ENCODE measurements around the gene HHATL.

The HHATL gene

GRCh38 chr3:42703695-42704025, 1.1 kb upstream of the HHATL start:
- Histone ChIP-seq H3K27me3 (ENCODE audit: insufficient read depth, low read length) (no peaks in the 10 kb centered on the region), H3K9me3 (ENCODE audit: insufficient read depth, low read depth, low read length) (no peaks in the 10 kb centered on the region), H3K9ac (ENCODE audit: low read depth, low read length) (no peak overlapping the region), H3K4me1 (ENCODE audit: insufficient read depth, low read length) (no peaks in the 10 kb centered on the region; the same call in 1 of the 2 replicates), H3K27ac (ENCODE audit: low read depth, low read length) (no peak overlapping the region), H3K4me3 (ENCODE audit: low read length) (no peak overlapping the region), H3K36me3 (ENCODE audit: insufficient read depth, low read length) (no peaks in the 10 kb centered on the region)
- 76% methylated on average over 3 of the region's 5 CpGs for WGBS

DNA sequence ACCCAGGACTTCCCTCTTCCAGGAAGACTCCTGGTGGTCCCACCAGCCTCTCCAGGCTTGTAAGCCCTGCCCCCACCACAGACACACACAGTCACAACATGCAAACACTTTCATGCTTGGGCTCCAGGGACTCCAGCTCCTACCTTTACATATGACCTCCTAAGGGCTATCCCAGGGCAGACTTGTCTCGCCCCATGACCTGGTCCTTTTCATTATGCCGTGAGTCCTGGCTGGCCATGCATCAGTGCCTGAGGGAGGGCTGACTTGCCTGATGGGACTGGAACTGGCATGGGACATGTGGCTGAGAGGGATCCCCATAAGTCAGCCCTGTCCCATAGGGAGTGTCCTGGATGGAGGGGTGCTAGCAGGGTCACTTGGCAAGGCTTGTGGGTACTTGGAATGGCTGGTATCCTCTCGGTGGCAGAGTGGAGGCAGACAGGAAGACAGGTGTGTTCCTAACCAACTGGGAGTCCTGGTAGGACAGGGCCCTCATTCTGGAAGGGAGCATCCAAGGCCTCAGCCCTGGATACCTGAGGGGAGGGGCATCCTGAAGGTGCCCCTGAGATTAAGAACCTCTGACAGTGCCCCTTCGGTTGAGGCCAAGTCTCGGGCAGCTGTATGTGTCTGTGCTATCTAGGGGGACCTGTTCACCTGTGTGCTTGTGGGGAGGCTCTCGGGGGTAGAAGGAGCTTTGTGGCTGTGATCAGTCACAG, 540 bp upstream of the HHATL start:
- H3K9ac ChIP-seq (ENCODE audit: low read depth, low read length): no peak overlapping the region
- no peak overlapping the region for H3K4me3 ChIP-seq (ENCODE audit: low read length)
- H3K27me3 ChIP-seq (ENCODE audit: insufficient read depth, low read length): no peaks in the 10 kb centered on the region
- no peaks in the 10 kb centered on the region; the same call in 1 of the 2 replicates for H3K4me1 ChIP-seq (ENCODE audit: insufficient read depth, low read length)
- H3K36me3 ChIP-seq (ENCODE audit: insufficient read depth, low read length): no peaks in the 10 kb centered on the region
- no peaks in the 10 kb centered on the region for H3K9me3 ChIP-seq (ENCODE audit: insufficient read depth, low read depth, low read length)
- no peak overlapping the region for H3K27ac ChIP-seq (ENCODE audit: low read depth, low read length)
- 89% methylated on average over 6 of the region's 6 CpGs for WGBS

- Histone ChIP-seq H3K27me3 (ENCODE audit: insufficient read depth, low read length) (no peaks in the 10 kb centered on the region), H3K4me3 (ENCODE audit: low read length) (no peak overlapping the region), H3K4me1 (ENCODE audit: insufficient read depth, low read length) (no peaks in the 10 kb centered on the region; the same call in 1 of the 2 replicates), H3K27ac (ENCODE audit: low read depth, low read length) (no peak overlapping the region), H3K9me3 (ENCODE audit: insufficient read depth, low read depth, low read length) (no peaks in the 10 kb centered on the region), H3K9ac (ENCODE audit: low read depth, low read length) (no peak overlapping the region), H3K36me3 (ENCODE audit: insufficient read depth, low read length) (no peaks in the 10 kb centered on the region)
- 36% methylated on average over 15 of the region's 15 CpGs for whole genome bisulfite sequencing
Measured at GRCh38 chr3:42701371-42702065, 1.1 kb downstream of the HHATL start.

DNA sequence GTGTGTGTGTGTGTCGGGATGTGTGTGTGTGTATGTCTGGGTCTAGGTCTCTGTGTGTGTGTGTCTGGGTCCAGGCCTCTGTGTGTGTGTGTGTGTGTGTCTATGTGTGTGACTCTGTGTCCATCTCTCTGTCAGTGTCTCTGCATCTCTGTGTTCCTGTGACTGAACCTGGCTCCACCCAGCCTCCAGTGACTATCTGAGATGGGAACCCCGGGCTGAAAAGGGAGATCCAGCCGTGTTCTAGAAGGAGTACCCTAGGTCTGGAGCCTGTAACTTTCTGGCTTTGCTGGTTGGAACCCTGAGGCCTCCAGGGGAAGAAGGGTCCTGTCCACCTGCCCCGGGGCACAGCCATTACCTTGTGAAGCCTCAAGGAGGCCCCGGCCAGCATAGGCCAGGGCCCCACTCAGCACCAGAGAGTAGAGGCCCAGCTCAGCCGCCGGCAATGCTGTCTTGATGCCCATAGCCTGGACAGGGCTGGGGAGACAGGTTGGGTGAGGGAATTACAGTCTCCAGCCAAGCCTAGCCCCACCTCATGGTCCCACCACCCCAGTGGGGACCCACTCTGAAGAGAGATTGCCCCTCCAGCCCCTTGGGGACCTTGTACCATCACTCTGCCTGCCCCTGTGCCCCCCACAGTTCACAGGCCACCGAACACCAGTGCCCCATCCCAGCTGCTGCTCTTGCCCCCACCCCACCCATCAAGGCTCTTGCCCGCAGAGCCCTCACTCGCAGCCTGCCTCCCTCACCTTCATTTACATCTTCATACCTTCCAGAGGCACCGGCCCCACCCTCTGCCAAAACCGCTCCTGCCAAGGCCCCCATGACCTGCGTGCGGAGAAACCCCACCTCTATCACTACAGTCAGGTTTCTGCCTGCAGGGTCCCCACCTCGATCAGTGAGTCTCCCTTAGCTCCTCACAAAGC, 2.0 kb downstream of the HHATL start:
- Histone ChIP-seq H3K27ac (ENCODE audit: low read depth, low read length) (no peak overlapping the region), H3K27me3 (ENCODE audit: insufficient read depth, low read length) (no peaks in the 10 kb centered on the region), H3K9ac (ENCODE audit: low read depth, low read length) (no peak overlapping the region), H3K36me3 (ENCODE audit: insufficient read depth, low read length) (no peaks in the 10 kb centered on the region), H3K4me1 (ENCODE audit: insufficient read depth, low read length) (no peaks in the 10 kb centered on the region; the same call in 1 of the 2 replicates), H3K9me3 (ENCODE audit: insufficient read depth, low read depth, low read length) (no peaks in the 10 kb centered on the region), H3K4me3 (ENCODE audit: low read length) (no peak overlapping the region)
- 67% methylated on average over 15 of the region's 15 CpGs for WGBS

DNA sequence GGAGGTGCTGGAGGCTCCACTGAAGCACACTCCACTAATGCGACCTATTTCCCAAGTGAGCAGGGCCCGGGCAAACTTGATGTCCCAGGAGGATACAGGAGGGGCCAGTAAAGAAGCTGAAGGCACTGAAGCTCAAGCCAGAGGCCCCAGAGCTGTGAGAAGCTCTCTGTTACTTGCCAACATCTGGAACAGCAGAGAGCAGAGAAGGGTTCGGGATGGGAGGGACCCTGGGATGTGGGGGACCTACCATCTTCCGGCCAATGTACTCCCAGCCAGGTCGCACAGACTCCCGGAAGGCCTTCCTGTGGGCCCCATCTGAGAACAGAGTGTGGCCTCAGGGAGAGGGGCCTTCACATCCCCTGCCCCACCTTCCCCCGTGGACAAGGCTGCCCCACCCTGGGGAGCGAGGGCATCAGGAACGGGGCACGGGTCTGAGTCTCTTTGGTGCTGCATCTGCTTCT, 3.1 kb downstream of the HHATL start:
- Histone ChIP-seq H3K4me1 (ENCODE audit: insufficient read depth, low read length) (no peaks in the 10 kb centered on the region; the same call in 1 of the 2 replicates), H3K4me3 (ENCODE audit: low read length) (no peak overlapping the region), H3K9ac (ENCODE audit: low read depth, low read length) (no peak overlapping the region), H3K27ac (ENCODE audit: low read depth, low read length) (no peak overlapping the region), H3K27me3 (ENCODE audit: insufficient read depth, low read length) (no peaks in the 10 kb centered on the region), H3K9me3 (ENCODE audit: insufficient read depth, low read depth, low read length) (no peaks in the 10 kb centered on the region), H3K36me3 (ENCODE audit: insufficient read depth, low read length) (no peaks in the 10 kb centered on the region)
- 82% methylated on average over 10 of the region's 10 CpGs for WGBS

DNA sequence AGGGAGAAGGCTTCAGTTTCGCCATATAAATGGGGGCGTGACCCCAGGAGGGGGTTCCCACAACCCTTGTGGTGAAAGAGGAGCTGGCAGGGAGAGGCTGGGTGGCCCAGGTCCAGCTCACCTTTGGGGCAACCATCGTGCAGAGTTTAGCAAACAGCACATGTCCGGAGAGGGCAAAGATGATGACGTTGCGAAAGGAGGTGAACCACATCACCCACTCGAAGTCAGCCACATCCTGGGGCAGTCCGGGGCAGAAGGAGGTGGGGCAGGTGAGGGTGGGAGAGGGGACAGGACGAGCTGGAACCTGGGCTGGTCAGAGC, 3.7 kb downstream of the HHATL start:
- H3K27me3 ChIP-seq (ENCODE audit: insufficient read depth, low read length): no peaks in the 10 kb centered on the region
- H3K36me3 ChIP-seq (ENCODE audit: insufficient read depth, low read length): no peaks in the 10 kb centered on the region
- H3K4me3 ChIP-seq (ENCODE audit: low read length): no peak overlapping the region
- 92% methylated on average over 8 of the region's 9 CpGs for WGBS
- no peaks in the 10 kb centered on the region for H3K9me3 ChIP-seq (ENCODE audit: insufficient read depth, low read depth, low read length)
- no peak overlapping the region for H3K9ac ChIP-seq (ENCODE audit: low read depth, low read length)
- no peaks in the 10 kb centered on the region; the same call in 1 of the 2 replicates for H3K4me1 ChIP-seq (ENCODE audit: insufficient read depth, low read length)
- H3K27ac ChIP-seq (ENCODE audit: low read depth, low read length): no peak overlapping the region

DNA sequence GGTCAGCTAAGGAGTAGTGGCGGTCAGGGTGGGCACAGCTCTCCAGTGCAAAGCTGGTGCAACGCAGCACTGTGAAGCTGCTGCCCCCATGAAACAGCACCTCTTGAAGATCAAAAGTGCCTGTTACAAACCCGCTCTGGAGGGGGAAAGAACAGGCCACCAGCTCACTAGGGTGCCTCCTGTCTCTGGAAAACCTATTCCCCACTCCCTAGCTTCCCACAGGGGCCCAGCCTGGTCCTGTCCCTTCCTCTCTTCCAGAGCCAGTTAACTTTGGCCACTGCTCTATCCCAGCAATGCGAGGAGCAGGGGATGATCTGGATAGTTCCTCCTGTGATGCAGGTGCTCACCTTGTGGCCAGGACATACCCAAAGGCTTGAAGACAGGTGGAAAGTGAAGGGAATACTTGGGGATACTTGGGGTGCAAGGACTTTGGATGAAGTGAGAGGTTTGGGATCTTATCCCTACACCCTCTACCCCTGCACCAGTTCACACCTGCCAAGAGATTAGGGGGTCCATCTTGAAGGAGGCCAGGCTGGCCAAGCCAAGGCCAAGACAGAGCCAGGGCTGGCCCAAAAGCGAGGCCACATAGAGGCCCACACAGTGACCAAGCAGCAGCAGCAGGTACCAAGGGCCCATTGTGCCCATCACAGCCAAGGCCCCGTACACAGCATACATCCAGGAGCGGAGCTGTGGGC, 4.2 kb downstream of the HHATL start:
- no peaks in the 10 kb centered on the region for H3K36me3 ChIP-seq (ENCODE audit: insufficient read depth, low read length)
- H3K27ac ChIP-seq (ENCODE audit: low read depth, low read length): no peak overlapping the region
- no peaks in the 10 kb centered on the region for H3K27me3 ChIP-seq (ENCODE audit: insufficient read depth, low read length)
- 91% methylated on average over 7 of the region's 7 CpGs for WGBS
- H3K9me3 ChIP-seq (ENCODE audit: insufficient read depth, low read depth, low read length): no peaks in the 10 kb centered on the region
- H3K4me1 ChIP-seq (ENCODE audit: insufficient read depth, low read length): no peaks in the 10 kb centered on the region; the same call in 1 of the 2 replicates
- H3K4me3 ChIP-seq (ENCODE audit: low read length): no peak overlapping the region
- H3K9ac ChIP-seq (ENCODE audit: low read depth, low read length): no peak overlapping the region

DNA sequence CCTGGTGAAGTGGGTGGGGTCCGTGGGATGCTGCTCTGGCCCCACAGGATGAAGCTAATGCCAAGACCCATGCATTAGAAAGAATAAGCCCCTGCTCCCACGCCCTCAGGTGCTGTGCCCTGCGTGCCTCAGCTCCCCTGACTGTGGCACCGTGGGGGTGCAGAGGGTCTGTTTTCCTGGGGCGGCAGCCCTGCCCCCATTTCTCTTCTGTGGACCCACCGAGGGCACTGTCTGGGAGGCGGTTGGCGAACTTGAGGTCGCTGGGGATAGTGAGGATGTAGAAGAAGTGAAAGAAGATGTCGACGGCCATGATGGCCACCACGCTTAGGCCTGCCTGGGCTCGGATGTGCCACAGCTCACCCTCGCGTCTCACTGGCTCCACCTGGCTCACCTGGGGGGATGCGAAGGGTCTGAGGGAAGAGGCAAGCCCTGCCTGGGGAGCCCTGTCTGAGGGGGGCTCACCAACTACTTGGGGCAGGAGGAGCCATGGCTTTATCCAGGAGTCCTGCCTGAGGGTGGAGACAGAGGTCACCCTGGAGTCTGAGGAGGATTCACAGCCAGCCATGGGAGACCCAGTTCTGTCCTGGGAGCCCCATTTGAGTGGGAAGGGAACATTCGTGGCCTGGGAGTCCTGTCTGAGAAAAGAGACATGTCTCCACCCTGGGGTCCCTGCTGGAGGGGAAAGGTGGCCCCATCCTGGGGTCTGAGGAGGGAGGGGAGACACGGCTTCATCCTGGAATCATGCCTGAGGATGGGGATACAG, 5.1 kb downstream of the HHATL start:
- WGBS: 92% methylated on average over 18 of the region's 18 CpGs
- Histone ChIP-seq H3K9me3 (ENCODE audit: insufficient read depth, low read depth, low read length) (no peaks in the 10 kb centered on the region), H3K4me1 (ENCODE audit: insufficient read depth, low read length) (no peaks in the 10 kb centered on the region; the same call in 1 of the 2 replicates), H3K9ac (ENCODE audit: low read depth, low read length) (no peak overlapping the region), H3K4me3 (ENCODE audit: low read length) (no peak overlapping the region), H3K27ac (ENCODE audit: low read depth, low read length) (no peak overlapping the region), H3K36me3 (ENCODE audit: insufficient read depth, low read length) (no peaks in the 10 kb centered on the region), H3K27me3 (ENCODE audit: insufficient read depth, low read length) (no peaks in the 10 kb centered on the region)

GRCh38 chr3:42696356-42697288, 6.0 kb downstream of the HHATL start:
- Histone ChIP-seq H3K9ac (ENCODE audit: low read depth, low read length) (no peak overlapping the region), H3K4me3 (ENCODE audit: low read length) (no peak overlapping the region), H3K27ac (ENCODE audit: low read depth, low read length) (no peak overlapping the region), H3K36me3 (ENCODE audit: insufficient read depth, low read length) (no peaks in the 10 kb centered on the region), H3K4me1 (ENCODE audit: insufficient read depth, low read length) (no peaks in the 10 kb centered on the region; the same call in 1 of the 2 replicates), H3K27me3 (ENCODE audit: insufficient read depth, low read length) (no peaks in the 10 kb centered on the region), H3K9me3 (ENCODE audit: insufficient read depth, low read depth, low read length) (no peaks in the 10 kb centered on the region)
- 86% methylated on average over 19 of the region's 19 CpGs for WGBS

Data from HUES64 (cell line).